IPS DF 19.7 (cell line): ENCODE results near the gene EHD2.
"Not testable (repeated sequence)": the region's sequence is repeated elsewhere in the genome, so short reads cannot be mapped to it uniquely, and the experiment has no call there.

Source experiments
- DNase-seq: peaks from one replicate; pipeline ENCODE4 v3.0.0-alpha.2; 2013; ENCODE audit warnings: low read depth, low spot score

The EHD2 gene

DNA sequence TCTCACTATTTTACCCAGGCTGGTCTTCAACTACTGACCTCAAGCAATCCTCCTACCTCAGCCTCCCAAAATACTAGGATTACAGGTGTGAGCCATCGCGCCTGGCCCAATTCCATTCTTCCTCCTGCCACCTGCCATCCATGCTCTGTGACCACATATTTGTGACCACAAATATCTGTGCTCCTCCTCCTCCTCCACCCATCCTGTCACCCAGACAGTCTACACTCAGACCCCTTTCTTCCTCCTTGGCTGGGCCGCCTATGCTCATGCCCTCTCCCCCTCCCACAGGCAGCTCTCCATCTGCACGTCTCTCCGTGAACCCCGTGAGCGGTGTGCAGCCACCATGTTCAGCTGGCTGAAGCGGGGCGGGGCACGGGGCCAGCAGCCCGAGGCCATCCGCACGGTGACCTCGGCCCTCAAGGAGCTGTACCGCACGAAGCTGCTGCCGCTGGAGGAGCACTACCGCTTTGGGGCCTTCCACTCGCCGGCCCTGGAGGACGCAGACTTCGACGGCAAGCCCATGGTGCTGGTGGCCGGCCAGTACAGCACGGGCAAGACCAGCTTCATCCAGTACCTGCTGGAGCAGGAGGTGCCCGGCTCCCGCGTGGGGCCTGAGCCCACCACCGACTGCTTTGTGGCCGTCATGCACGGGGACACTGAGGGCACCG lies 3.2 kb downstream of the EHD2 start:
- DNase-seq, result no peak

GRCh38 chr19:47718415-47719046 lies 5.3 kb downstream of the EHD2 start:
- DNase-seq, result not testable (repeated sequence)

GRCh38 chr19:47719047-47719859 lies 6.0 kb downstream of the EHD2 start:
- DNase-seq, result no peak

GRCh38 chr19:47720669-47721422 lies 7.6 kb downstream of the EHD2 start:
- DNase-seq, result no peak

DNA sequence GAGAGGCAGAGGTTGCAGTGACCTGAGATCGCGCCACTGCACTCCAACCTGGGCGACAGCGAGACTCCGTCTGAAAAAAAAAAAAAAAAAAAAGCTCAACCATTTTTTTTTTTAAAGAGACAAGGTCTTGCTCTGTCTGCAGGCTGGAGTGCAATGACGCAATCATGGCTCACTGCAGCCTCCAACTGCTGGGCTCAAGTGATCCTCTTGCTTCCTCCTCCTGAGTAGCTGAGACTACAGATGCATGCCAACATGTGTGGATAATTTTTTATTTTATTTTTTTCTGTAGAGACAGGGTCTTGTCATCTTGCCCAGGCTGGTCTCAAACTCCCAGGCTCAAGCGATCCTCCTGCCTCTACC lies 10.3 kb downstream of the EHD2 start:
- no peak for DNase-seq

DNA sequence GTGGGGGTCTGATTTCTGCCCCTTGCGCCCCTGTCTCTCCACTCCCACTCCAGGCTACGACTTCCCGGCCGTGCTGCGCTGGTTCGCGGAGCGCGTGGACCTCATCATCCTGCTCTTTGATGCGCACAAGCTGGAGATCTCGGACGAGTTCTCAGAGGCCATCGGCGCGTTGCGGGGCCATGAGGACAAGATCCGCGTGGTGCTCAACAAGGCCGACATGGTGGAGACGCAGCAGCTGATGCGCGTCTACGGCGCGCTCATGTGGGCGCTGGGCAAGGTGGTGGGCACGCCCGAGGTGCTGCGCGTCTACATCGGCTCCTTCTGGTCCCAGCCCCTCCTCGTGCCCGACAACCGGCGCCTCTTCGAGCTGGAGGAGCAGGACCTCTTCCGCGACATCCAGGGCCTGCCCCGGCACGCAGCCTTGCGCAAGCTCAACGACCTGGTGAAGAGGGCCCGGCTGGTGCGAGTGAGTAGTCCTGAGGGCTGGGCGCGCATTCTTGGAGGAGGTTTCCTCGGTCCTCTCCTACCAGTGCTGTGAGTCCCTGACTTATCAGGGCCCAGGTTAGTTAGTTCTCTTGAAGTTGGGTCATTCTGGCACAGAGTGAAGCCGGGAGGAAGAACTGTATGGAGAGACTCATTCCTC lies 12.7 kb downstream of the EHD2 start:
- no peak for DNase-seq

DNA sequence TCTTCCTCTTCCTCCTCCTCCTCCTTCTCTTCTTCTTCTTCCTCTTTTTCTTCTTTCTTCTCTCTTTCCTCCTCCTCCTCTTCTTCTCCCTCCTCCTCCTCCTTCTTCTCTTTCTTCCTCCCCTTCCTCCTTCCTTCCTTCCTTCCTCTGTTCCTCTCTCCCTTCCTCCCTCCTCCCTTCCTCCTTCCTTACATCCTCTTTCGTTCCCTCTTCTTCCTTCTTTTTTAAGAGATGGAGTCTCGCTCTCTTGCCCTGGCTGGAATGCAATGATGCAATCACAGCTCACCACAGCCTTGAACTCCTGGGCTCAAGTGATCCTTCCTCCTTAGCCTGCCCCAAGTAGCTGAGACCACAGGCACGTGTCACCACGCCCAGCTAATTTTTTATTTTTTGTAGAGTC lies 13.2 kb downstream of the EHD2 start:
- DNase-seq, result no peak

- not testable (repeated sequence) for DNase-seq
These were observed 15.1 kb downstream of the EHD2 start for GRCh38 chr19:47728295-47728694.

DNA sequence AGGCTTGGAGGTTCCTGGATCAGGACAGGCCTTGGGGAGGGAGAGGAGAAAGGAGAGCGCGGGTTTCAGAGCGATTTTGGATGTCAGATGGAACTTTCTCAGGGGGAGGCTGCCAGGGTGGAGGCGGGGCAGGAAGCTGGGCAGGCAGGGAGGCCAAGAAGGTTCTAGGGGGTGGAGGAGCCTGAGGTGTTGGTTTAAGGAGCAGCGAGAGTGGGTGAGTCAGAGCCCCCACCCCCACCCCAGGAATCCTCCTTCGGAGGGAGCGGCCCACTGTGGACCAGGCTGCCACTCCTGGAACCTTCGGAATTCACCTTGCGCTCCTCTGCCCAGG lies 16.2 kb downstream of the EHD2 start:
- no peak for DNase-seq

DNA sequence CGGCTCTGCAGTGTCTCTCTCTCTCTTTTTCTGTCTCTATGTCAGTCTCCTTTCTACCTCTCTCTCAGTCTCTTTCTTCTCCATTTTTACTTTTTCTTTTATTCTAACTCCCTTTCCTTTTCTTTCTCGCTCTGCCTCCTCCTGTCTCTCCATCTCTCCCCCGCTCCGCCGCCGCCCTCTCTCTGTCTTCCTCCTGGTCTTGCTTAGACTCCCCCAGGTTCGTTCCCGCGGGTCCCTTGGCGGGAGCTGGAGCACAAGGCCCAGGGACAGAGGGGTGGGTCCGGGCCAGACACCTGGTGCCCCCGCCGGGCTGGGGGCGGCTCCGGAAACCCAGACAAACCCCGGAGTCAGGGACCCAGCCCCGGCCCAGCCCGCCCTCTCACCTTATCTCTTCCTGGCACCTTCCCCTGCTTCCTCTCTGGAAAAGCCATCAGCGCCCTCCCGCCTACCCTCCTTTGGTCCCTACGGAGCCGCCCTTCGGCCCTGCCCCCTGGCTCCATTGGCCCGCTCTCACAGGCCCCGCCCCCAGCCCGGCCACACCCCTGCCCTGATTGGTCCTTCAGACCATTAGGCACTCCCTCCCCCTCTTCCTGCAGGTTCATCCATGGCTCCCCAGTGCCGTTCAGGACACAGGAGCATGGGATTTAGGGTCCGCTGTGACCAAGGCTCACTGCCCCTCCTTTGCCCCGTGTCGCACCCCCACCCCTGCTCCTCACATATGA lies 16.7 kb downstream of the EHD2 start:
- no peak for DNase-seq

GRCh38 chr19:47730521-47730889 lies 17.3 kb downstream of the EHD2 start:
- no peak for DNase-seq

DNA sequence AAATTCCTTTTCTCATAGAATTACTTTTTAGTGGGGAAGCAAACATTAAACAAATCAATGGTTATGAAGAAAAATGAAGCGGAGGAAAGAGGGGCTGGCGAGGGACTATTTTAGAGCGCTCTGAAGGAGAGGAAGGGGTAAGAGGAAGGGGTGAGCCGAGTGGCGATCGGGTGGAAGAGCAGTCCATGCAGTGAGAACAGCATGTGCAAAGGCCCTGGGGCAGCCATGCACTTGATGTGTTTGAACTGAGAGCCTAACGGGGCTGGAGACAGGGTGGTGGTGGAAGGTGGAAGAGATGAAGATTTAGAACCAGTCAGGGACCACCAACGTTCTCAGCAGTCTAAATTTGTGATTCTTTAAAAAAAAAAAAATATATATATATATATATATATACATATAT lies 17.7 kb downstream of the EHD2 start:
- DNase-seq, result no peak

GRCh38 chr19:47735131-47735530 lies 21.9 kb downstream of the EHD2 start:
- DNase-seq, result no peak

DNA sequence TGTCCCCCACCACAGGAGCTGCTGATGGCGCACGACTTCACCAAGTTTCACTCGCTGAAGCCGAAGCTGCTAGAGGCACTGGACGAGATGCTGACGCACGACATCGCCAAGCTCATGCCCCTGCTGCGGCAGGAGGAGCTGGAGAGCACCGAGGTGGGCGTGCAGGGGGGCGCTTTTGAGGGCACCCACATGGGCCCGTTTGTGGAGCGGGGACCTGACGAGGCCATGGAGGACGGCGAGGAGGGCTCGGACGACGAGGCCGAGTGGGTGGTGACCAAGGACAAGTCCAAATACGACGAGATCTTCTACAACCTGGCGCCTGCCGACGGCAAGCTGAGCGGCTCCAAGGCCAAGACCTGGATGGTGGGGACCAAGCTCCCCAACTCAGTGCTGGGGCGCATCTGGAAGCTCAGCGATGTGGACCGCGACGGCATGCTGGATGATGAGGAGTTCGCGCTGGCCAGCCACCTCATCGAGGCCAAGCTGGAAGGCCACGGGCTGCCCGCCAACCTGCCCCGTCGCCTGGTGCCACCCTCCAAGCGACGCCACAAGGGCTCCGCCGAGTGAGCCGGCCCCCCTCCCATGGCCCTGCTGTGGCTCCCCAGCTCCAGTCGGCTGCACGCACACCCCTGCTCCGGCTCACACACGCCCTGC lies 27.8 kb downstream of the EHD2 start:
- DNase-seq, result no peak

DNA sequence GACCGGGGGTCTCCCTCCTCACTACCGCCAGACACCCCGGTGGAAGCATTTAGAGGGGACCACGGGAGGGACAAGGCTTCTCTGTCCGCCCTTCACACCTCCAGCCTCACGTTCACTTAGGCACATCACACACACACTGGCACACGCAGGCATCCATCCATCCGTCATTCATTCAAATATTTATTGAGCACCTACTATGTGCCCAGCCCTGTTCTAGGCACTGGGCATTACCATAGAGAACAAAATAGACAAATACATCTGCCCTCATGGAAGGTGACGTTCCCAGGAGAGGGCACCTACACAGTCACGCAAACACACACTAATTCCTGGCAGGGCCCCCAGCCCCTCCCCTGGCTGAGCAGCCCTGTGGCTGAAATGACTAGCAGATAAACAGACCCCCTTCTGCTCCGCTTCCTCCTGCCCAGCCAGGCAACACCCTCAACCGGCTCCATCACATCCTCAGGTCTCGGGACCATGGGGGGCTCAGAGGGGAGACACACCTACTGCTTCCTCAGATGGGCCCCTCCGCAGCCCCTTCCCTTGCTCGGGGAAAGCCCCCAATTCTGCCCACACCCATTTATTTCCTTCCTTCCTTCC lies 28.4 kb downstream of the EHD2 start:
- DNase-seq, result no peak

GRCh38 chr19:47742634-47743033 lies 29.4 kb downstream of the EHD2 start:
- DNase-seq, result no peak

DNA sequence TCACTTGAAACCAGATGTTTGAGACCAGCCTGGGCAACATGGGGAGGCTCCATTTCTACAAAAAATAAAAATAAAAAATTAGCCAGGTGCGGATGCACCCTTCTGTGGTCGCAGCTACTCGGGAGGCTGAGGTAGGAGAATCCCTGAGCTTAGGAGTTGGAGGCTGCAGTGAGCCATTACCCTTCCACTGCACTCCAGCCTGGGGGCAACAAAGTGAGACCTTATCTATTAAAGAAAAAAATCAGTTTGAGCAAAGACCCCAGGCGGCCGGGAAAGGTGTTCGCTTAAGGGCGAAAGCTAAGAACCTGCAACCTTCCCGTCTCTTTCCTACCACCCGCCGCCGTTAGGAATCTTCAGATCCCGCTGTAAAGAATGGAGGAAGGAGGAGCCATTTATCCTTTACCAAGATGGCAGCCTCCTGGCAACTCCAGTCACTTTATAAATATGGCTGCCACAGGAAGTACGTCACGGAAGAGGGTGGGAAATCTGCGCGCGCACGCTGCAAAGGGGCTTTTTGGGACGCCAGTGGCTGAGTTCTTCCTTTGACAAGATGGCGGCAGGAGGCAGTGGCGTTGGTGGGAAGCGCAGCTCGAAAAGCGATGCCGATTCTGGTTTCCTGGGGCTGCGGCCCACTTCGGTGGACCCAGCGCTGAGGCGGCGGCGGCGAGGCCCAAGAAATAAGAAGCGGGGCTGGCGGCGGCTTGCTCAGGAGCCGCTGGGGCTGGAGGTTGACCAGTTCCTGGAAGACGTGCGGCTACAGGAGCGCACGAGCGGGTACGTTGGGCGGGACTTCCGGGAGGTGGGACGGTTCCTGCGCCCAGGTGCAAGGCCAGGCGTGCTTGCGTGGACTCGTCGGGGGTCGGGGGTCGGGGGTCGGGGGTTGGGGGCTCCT lies 32.0 kb downstream of the EHD2 start, which contains the start of gene NOP53:
NOP53 (plus strand) TSS at position 537 of the 892 bp plus-strand sequence; CDS start at position 551, 14 bp downstream.
- DNase-seq, result no peak

GRCh38 chr19:47746129-47746528 lies 32.9 kb downstream of the EHD2 start:
- DNase-seq, result not testable (repeated sequence)

- no peak for DNase-seq
These were observed 36.1 kb downstream of the EHD2 start for GRCh38 chr19:47749326-47749725.
